Measurements from ENCODE around the gene NPHP1. TPM values are rescaled to one million over a fixed set of nuclear protein-coding genes. Genes with fewer than 3 reads are reported as not detected.

NPHP1 gene
- total RNA-seq, 1 donor from 2014 or later, result 5.7 TPM

- DNase-seq (ENCODE audit: low spot score), result no peak
- no peak overlapping the region for H3K27ac Mint-ChIP-seq (ENCODE audit: unreplicated experiment)
- no peaks in the 10 kb centered on the region for H3K9me3 Mint-ChIP-seq (ENCODE audit: unreplicated experiment)
- H3K36me3 Mint-ChIP-seq (ENCODE audit: low read depth, unreplicated experiment), result peaks cover 3% of the 10 kb centered on the region
- peaks cover 2% of the 10 kb centered on the region for H3K27me3 Mint-ChIP-seq (ENCODE audit: unreplicated experiment)
- TF ChIP-seq CTCF (IDR thresholded peaks at IDR 0.05; ENCODE audit: unreplicated experiment), result no peak
- no peak overlapping the region for H3K4me3 Mint-ChIP-seq (ENCODE audit: unreplicated experiment)
- peaks cover 5% of the 10 kb centered on the region for H3K4me1 Mint-ChIP-seq (ENCODE audit: unreplicated experiment)
Observed at GRCh38 chr2:110134025-110134424, 70.8 kb downstream of the NPHP1 start.

- H3K4me1 Mint-ChIP-seq (ENCODE audit: unreplicated experiment), result peaks cover 3% of the 10 kb centered on the region
- DNase-seq (ENCODE audit: low spot score), result no peak
- H3K4me3 Mint-ChIP-seq (ENCODE audit: unreplicated experiment), result no peak overlapping the region
- TF ChIP-seq CTCF (IDR thresholded peaks at IDR 0.05; ENCODE audit: unreplicated experiment), result no peak
- H3K9me3 Mint-ChIP-seq (ENCODE audit: unreplicated experiment), result no peaks in the 10 kb centered on the region
- peaks cover 3% of the 10 kb centered on the region for H3K36me3 Mint-ChIP-seq (ENCODE audit: low read depth, unreplicated experiment)
- H3K27ac Mint-ChIP-seq (ENCODE audit: unreplicated experiment), result no peak overlapping the region
- H3K27me3 Mint-ChIP-seq (ENCODE audit: unreplicated experiment), result peaks cover 6% of the 10 kb centered on the region
Observed at GRCh38 chr2:110131166-110131565, 73.6 kb downstream of the NPHP1 start.

- H3K36me3 Mint-ChIP-seq (ENCODE audit: low read depth, unreplicated experiment), result peaks cover 3% of the 10 kb centered on the region
- H3K9me3 Mint-ChIP-seq (ENCODE audit: unreplicated experiment), result no peaks in the 10 kb centered on the region
- H3K4me3 Mint-ChIP-seq (ENCODE audit: unreplicated experiment), result no peak overlapping the region
- DNase-seq (ENCODE audit: low spot score), result no peak
- peaks cover 6% of the 10 kb centered on the region for H3K27me3 Mint-ChIP-seq (ENCODE audit: unreplicated experiment)
- no peak overlapping the region for H3K27ac Mint-ChIP-seq (ENCODE audit: unreplicated experiment)
- H3K4me1 Mint-ChIP-seq (ENCODE audit: unreplicated experiment), result no peaks in the 10 kb centered on the region
- no peak for TF ChIP-seq CTCF (IDR thresholded peaks at IDR 0.05; ENCODE audit: unreplicated experiment)
Observed at GRCh38 chr2:110130757-110131156, 74.1 kb downstream of the NPHP1 start.

GRCh38 chr2:110126906-110127305, 77.9 kb downstream of the NPHP1 start:
- no peaks in the 10 kb centered on the region for H3K9me3 Mint-ChIP-seq (ENCODE audit: unreplicated experiment)

More at GRCh38 chr2:110126906-110127305, 77.9 kb downstream of the NPHP1 start:
- Mint-ChIP-seq H3K4me3 (ENCODE audit: unreplicated experiment) (no peak overlapping the region), H3K27me3 (ENCODE audit: unreplicated experiment) (peaks cover 4% of the 10 kb centered on the region), H3K36me3 (ENCODE audit: low read depth, unreplicated experiment) (no peaks in the 10 kb centered on the region), H3K4me1 (ENCODE audit: unreplicated experiment) (no peaks in the 10 kb centered on the region), H3K27ac (ENCODE audit: unreplicated experiment) (no peak overlapping the region)
- TF ChIP-seq CTCF (IDR thresholded peaks at IDR 0.05; ENCODE audit: unreplicated experiment), result no peak
- DNase-seq (ENCODE audit: low spot score), result no peak

Measured in endothelial cell (in vitro differentiated cells).